Neural progenitor cell (in vitro differentiated cells): Measurements from ENCODE around the gene HS3ST4. TPM values are rescaled to one million over a fixed set of nuclear protein-coding genes. Genes with fewer than 3 reads are reported as not detected.
"Not testable (repeated sequence)": the region's sequence is repeated elsewhere in the genome, so short reads cannot be mapped to it uniquely, and the experiment has no call there.

Experiments
- DNase-seq: peaks from one replicate; pipeline ENCODE4 v3.0.0-alpha.2; 2016; ENCODE audit warnings: low spot score
- H2AFZ ChIP-seq: fragments of 200-600 bp; sonication (generic); replicated peaks from 2 replicates; pipeline ENCODE4 v1.6.1; 2016; ENCODE audit warnings: antibody characterized with exemption
- H3F3A ChIP-seq: fragments of 200-600 bp; sonication (generic); 2 replicates; pipeline ENCODE4 v1.6.1; 2016; ENCODE audit warnings: antibody characterized with exemption, low read depth
- H3K27ac ChIP-seq: fragments of 200-600 bp; sonication (generic); 2 replicates; pipeline ENCODE4 v1.5.1; 2016; ENCODE audit warnings: mild to moderate bottlenecking
- H3K27me3 ChIP-seq: fragments of 200-600 bp; sonication (generic); 2 replicates; pipeline ENCODE4 v1.6.1; 2016; ENCODE audit warnings: mild to moderate bottlenecking, moderate library complexity
- H3K36me3 ChIP-seq: fragments of 200-600 bp; sonication (generic); 2 replicates; pipeline ENCODE4 v1.5.1; 2016
- H3K4me1 ChIP-seq: fragments of 200-600 bp; sonication (generic); 2 replicates; pipeline ENCODE4 v1.6.1; 2016; ENCODE audit warnings: mixed run types
- H3K4me2 ChIP-seq: fragments of 200-600 bp; sonication (generic); 2 replicates; pipeline ENCODE4 v1.6.1; 2016
- H3K4me3 ChIP-seq: fragments of 200-600 bp; sonication (generic); 2 replicates; pipeline ENCODE4 v1.5.1; 2016
- H3K79me2 ChIP-seq: fragments of 200-600 bp; sonication (generic); 2 replicates; pipeline ENCODE4 v1.6.1; 2016; ENCODE audit warnings: low read depth
- H3K9ac ChIP-seq: fragments of 200-600 bp; sonication (generic); 2 replicates; pipeline ENCODE4 v1.6.1; 2016
- H3K9me3 ChIP-seq: fragments of 200-600 bp; sonication (generic); 2 replicates; pipeline ENCODE4 v1.5.1; 2016; ENCODE audit warnings: low read depth
- H4K20me1 ChIP-seq: fragments of 200-600 bp; sonication (generic); 2 replicates; pipeline ENCODE4 v1.6.1; 2016; ENCODE audit warnings: low read depth
- H3K27ac Mint-ChIP-seq: 3 replicates; pipeline ENCODE4 v1.8.0; 2021; ENCODE audit warnings: mixed read lengths
- H3K27me3 Mint-ChIP-seq: 2 replicates; pipeline ENCODE4 v1.8.0; 2022; ENCODE audit warnings: low read depth, mild to moderate bottlenecking, inconsistent platforms, moderate library complexity, mixed read lengths; ENCODE audit not compliant: insufficient read depth
- H3K36me3 Mint-ChIP-seq: 3 replicates; pipeline ENCODE4 v1.8.0; 2021; ENCODE audit warnings: mixed read lengths
- H3K4me1 Mint-ChIP-seq: 3 replicates; pipeline ENCODE4 v1.8.0; 2021; ENCODE audit warnings: mixed read lengths
- H3K4me3 Mint-ChIP-seq: 3 replicates; pipeline ENCODE4 v1.8.0; 2021; ENCODE audit warnings: mild to moderate bottlenecking, moderate library complexity, mixed read lengths
- H3K9me3 Mint-ChIP-seq: 3 replicates; pipeline ENCODE4 v1.8.0; 2020; ENCODE audit warnings: mixed read lengths
- CTCF ChIP-seq: fragments of 200-600 bp; sonication (generic); IDR thresholded peaks from 2 replicates; pipeline ENCODE4 v1.5.1; 2017; ENCODE audit warnings: antibody characterized with exemption, mild to moderate bottlenecking
- EZH2 ChIP-seq: fragments of 200-600 bp; sonication (generic); IDR thresholded peaks from 2 replicates; pipeline ENCODE4 v1.6.1; 2017; ENCODE audit warnings: antibody characterized with exemption, mild to moderate bottlenecking, moderate library complexity
- EZH2phosphoT487 ChIP-seq: fragments of 200-600 bp; sonication (generic); IDR thresholded peaks from 2 replicates; pipeline ENCODE4 v1.6.1; 2017; ENCODE audit warnings: antibody characterized with exemption
- total RNA-seq: library from RNA; depleted of rRNA; stranded (reverse); fragments of >200 nt; gene quantifications from 2 replicates; pipeline ENCODE4 v1.2.3, GENCODE V29; 2015; ENCODE audit warnings: low replicate concordance

Gene HS3ST4
- total RNA-seq, 1 donor from 2014 or later: 2.5 TPM

- Histone ChIP-seq H3K27ac (no peak overlapping the region), H2AFZ (no peak overlapping the region), H3K9me3 (no peaks in the 10 kb centered on the region), H3K4me1 (no peaks in the 10 kb centered on the region), H3K27me3 (no peaks in the 10 kb centered on the region), H3K4me2 (no peak overlapping the region), H3K4me3 (no peak overlapping the region), H4K20me1 (no peaks in the 10 kb centered on the region), H3K36me3 (no peaks in the 10 kb centered on the region), H3K9ac (no peak overlapping the region), H3F3A (no peaks in the 10 kb centered on the region), H3K79me2 (no peaks in the 10 kb centered on the region)
- no peak for TF ChIP-seq EZH2
- no peak for TF ChIP-seq CTCF
- no peak for TF ChIP-seq EZH2phosphoT487
- peaks cover 11% of the 10 kb centered on the region for H3K4me1 Mint-ChIP-seq
- H3K27ac Mint-ChIP-seq: no peak overlapping the region
- H3K9me3 Mint-ChIP-seq: peaks cover 17% of the 10 kb centered on the region
- no peak for DNase-seq
- no peaks in the 10 kb centered on the region for H3K36me3 Mint-ChIP-seq
- no peak overlapping the region for H3K4me3 Mint-ChIP-seq
- peaks cover 2% of the 10 kb centered on the region for H3K27me3 Mint-ChIP-seq
These were observed 327.9 kb downstream of the HS3ST4 start for GRCh38 chr16:26019381-26020242.

GRCh38 chr16:26026709-26027450 lies 335.1 kb downstream of the HS3ST4 start:
- H3K4me3 ChIP-seq: no peak overlapping the region
- H4K20me1 ChIP-seq: no peaks in the 10 kb centered on the region
- DNase-seq: no peak
- H3K4me1 ChIP-seq: no peaks in the 10 kb centered on the region
- no peaks in the 10 kb centered on the region for H3K36me3 ChIP-seq
- Mint-ChIP-seq H3K36me3 (no peaks in the 10 kb centered on the region), H3K4me3 (no peak overlapping the region), H3K9me3 (no peaks in the 10 kb centered on the region), H3K4me1 (peaks cover 5% of the 10 kb centered on the region), H3K27me3 (peaks cover 2% of the 10 kb centered on the region), H3K27ac (no peak overlapping the region)
- H3K9ac ChIP-seq: no peak overlapping the region
- no peak overlapping the region for H3K4me2 ChIP-seq
- no peak for TF ChIP-seq CTCF
- TF ChIP-seq EZH2: no peak
- no peak for TF ChIP-seq EZH2phosphoT487
- H3K27ac ChIP-seq: no peak overlapping the region
- H3K79me2 ChIP-seq: no peaks in the 10 kb centered on the region
- no peaks in the 10 kb centered on the region for H3K27me3 ChIP-seq
- H3K9me3 ChIP-seq: no peaks in the 10 kb centered on the region
- no peak overlapping the region for H2AFZ ChIP-seq
- H3F3A ChIP-seq: no peaks in the 10 kb centered on the region

- Histone ChIP-seq H3F3A (no peaks in the 10 kb centered on the region), H3K79me2 (no peaks in the 10 kb centered on the region), H3K27me3 (no peaks in the 10 kb centered on the region), H2AFZ (no peak overlapping the region), H4K20me1 (no peaks in the 10 kb centered on the region), H3K36me3 (no peaks in the 10 kb centered on the region), H3K4me1 (no peaks in the 10 kb centered on the region), H3K9ac (no peak overlapping the region), H3K27ac (no peak overlapping the region), H3K9me3 (no peaks in the 10 kb centered on the region), H3K4me3 (no peak overlapping the region), H3K4me2 (no peak overlapping the region)
- peaks cover 2% of the 10 kb centered on the region for H3K27me3 Mint-ChIP-seq
- TF ChIP-seq CTCF (no peak), EZH2phosphoT487 (no peak), EZH2 (no peak)
- H3K9me3 Mint-ChIP-seq: no peaks in the 10 kb centered on the region
- no peak overlapping the region for H3K4me3 Mint-ChIP-seq
- H3K4me1 Mint-ChIP-seq: peaks cover 6% of the 10 kb centered on the region
- H3K27ac Mint-ChIP-seq: no peak overlapping the region
- no peak for DNase-seq
- no peaks in the 10 kb centered on the region for H3K36me3 Mint-ChIP-seq
These were observed 339.5 kb downstream of the HS3ST4 start for GRCh38 chr16:26031286-26031685.

GRCh38 chr16:26032661-26033060 lies 340.9 kb downstream of the HS3ST4 start:
- H3K4me3 ChIP-seq, H4K20me1 ChIP-seq, H3K4me1 ChIP-seq, H3K4me3 Mint-ChIP-seq, H3K4me2 ChIP-seq, H3K79me2 ChIP-seq, H3K27me3 ChIP-seq, H3K27me3 Mint-ChIP-seq, H3K27ac ChIP-seq, H3K36me3 Mint-ChIP-seq, H3K9ac ChIP-seq, H3K9me3 Mint-ChIP-seq, H3K4me1 Mint-ChIP-seq, H3K36me3 ChIP-seq, H3F3A ChIP-seq, H3K27ac Mint-ChIP-seq, DNase-seq, H3K9me3 ChIP-seq, H2AFZ ChIP-seq: not testable (repeated sequence)
